Activated CD4-positive, CD25-positive, alpha-beta regulatory T cell treated with anti-CD3 and anti-CD28 coated beads, Interleukin-2, amount 50 U/mL, for 72 hours (primary cell): ENCODE data around the gene NELFB.
"Not testable (repeated sequence)": the region's sequence is repeated elsewhere in the genome, so short reads cannot be mapped to it uniquely, and the experiment has no call there.

Experiments
- DNase-seq: peaks from one replicate; pipeline ENCODE4 v3.0.0; 2021

The NELFB gene

DNA sequence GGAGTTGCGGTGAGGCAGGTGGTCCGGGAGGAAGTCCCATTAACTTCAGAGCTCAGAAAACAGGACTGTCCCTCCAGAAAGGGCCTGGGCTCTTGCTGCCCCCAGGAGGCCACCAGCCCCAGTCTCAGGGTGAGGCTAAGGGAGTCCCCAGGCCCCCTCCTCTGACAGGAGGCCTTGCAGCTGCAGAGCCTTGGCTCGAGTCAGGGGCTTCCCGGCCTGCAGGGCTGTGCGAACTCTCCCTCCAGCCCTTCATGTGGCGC lies 7.3 kb upstream of the NELFB start:
- DNase-seq, result no peak

DNA sequence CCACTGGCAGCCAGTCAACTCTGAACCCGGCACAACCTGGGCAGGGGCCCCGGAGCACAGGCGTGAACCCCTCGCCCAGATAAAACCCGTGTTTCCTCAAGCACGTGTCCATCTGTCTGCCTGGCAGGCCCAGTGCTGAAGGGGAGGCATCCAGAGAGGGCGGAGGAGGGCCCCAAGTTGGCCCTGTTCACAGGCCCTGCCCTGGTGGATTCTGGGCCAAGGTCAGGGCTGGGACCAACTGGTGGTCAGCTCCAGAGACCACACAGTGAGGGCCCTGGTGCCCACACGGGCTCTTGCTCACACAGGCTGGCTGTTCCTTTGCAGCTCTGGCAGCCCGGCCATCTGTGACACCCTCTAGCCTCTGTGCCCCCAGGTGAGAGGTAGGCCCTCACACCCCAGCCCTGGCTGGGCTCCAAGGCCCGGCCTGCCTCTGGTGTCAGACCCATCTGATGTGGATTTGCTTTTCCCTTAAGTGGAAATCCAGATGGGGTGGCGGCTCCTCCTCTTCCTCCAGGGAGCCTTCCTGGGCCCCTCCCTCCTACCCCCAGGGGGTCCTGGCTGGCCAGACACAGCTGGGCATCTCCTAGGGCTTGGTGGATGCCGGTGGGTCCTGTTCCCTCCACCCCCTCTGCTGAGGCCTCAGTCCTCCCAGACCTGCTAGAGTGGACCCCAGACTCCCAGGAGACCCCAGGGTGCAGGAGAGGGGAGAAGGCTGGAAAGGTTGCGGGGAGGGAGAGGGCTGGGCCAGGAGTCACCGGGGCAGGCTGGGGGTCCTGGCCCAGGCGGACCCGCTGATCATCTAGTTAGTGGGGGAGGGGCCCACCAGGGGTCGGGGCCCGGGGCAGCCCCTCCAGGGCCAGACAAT lies 4.6 kb upstream of the NELFB start:
- no peak for DNase-seq

DNA sequence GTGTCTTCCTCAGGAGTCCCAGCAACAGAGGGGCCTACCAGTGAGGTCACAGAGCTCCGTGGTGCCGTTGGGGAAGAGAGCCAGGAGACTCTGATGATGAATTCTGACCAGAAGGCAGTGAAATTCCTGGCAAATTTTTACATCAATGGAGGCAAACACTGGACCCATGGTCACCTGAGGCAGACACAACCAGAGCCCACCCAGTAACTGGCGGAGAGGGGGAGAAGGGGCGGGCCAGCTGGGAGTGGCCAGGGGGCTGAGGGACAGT lies 4.0 kb upstream of the NELFB start, which contains the start of gene STPG3:
Gene STPG3 (plus strand): TSS at position 93 of the 268 bp plus-strand sequence. CDS start 1 bp downstream, at position 94.
- no peak for DNase-seq

DNA sequence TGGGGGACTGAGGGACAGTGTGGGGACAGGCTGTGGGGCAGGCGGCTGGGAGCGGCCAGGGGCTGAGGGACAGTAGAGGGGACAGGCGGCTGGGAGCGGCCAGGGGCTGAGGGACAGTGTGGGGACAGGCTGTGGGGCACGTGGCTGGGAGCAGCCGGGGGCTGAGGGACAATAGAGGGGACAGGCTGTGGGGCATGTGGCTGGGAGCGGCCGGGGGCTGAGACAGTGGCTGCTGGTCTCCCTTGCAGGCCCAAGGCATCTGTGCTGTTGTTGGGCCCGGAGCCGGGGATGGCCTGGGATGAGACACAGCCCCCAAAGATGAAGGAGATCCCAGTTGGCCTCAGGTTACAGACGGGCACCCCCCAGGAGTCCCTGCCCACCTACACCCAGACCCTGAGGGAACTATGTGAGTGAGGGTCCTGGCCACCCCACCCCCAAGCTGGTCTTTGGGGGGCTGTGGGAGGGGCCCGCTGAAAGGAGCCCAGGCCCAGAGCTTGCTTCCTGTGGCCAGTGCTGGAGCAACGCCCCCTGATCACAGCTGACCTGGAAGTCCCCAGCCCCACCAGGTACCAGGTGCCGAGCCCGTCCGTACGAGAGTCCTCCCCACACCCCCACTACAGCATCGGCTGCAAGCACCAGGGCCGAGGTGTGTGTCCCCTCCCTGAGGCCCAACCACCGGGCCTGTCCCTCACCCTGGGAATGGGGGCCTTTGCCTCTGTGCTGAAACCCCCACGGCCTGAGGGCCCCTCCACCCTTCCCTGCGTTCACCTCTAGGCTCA lies 3.4 kb upstream of the NELFB start:
- DNase-seq, result no peak

DNA sequence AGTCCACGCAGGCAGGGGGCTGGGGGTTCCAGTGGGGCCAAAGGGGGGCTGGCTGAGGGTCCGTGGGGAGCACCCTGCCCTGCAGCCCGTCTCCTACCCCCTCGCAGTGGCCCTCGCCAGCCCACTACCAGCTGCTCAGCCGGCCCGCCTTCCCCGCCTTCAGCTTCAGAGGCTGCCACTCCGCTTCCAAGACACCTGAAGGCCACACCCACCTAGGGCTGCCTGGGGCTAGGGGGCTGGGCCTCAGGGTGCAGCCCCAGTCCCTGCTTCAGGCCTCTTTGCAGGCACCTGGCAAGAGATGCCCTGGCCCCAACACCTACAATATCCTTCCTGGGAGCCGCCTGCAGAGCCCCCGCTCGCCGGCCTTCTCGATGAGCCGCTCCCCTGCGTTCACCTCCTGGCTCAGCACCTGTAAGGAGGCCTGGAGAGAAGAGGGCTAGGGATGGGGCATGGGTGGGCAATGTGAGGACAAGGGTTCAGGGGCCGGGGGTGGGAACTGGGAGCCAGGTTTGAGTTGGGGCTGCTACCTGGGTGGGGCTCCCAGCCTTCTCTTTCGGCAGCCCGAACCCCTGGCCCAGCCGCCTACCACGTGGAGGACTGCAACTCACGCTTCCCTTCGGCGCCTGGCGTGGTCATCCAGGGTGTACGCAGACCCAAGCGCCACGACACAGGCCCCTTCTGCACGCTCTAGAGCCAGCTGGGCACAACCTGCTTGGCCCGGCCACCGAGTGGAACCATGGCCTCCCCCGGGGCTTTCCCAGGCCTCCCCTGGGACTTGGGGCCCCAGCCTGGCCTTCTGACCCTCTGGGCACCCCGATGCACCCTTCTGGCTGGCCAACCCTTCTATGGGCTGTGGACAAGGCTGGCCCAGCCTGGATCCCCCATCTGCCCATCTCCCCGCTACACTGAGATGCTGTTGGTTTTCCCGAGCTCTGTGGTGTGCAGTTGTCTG lies 2.3 kb upstream of the NELFB start:
- no peak for DNase-seq

DNA sequence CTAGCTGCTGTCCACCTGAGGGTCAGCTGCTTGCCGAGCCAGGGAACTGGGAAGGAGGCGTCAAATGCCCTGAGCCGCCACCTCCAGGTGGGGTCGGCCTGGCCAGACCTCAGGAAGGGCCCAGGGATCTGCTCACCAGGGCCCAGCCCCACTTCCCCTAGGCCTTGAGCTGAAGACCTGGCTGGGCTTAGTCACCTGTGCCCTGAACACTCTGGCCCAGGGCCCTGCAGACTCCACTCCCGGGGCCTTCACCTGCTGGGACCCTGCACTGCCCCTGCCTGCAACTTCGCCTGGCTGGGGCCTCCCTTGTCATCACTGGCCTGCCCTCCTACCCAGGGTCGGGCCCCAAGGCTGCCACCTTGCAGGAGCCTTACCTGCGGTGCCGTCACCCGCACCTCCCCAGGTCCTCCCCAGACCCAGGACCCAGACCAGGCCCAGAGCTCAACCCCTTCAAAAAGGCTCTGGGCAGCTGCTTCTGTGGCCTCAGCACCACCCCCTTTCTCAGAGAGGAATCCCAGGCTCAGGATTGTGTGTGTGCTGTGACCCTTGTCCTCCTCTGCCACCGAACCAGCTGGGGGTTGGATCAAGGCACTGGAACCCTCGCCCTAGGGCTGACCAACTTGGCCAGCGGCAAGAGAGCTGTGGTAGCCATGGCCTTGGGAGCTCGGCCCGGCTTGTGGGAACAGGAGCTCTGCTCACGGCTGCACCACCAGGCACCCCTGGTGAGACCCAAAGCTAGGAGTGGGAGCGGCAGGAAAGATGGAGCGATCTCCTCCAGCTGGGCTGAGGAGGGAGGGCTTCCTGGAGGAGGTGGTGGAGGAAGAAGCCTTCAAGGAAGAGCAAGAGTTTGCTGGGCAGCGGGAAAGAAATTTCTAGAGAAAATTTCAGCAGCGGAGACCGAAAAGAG lies 1.2 kb upstream of the NELFB start:
- DNase-seq, result no peak

DNA sequence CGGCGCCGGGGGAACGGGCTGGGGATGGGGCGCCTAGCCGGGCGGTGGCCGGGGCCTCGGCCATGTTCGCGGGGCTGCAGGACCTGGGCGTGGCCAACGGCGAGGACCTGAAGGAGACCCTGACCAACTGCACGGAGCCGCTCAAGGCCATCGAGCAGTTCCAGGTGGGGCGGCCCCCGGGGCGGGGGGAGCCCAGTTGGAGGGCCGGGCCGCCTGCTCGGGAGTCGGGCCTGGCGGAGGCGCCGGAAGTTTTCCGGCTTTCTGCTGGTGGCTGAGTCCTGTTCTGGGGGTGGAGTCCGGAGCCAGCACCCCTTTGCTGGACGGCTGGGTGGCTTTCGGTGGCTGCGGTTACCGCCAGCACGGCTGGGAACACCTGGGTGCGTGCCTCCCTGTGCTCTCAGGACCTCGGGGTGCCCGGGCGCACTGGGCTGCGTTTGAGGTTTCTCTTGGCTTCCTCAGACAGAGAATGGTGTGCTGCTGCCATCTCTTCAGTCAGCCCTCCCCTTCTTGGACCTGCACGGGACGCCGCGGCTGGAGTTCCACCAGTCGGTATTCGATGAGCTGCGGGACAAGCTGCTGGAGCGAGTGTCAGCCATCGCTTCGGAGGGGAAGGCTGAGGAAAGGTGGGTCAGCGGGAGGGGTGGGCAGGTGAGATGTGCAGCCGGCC lies 454 bp downstream of the NELFB start:
- no peak for DNase-seq

DNA sequence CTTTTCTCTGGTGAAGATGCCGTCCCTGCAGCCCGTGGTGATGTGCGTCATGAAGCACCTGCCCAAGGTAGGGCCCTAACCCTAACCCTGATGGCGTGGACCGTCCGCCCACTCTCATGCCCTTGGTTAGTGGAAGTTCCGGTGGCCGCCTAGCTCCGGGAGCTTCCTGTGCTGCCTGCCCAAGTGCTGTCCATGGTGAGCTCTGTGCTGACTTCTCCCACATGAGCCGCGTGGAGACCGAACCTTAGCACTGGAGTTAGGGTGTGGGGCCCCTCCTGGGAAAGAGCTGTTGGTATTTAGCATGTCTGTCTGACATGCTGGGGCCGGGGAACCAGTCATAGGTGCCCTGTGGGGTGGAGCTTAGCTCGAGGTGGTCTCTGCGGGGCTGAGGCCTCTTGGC lies 1.2 kb downstream of the NELFB start:
- no peak for DNase-seq

DNA sequence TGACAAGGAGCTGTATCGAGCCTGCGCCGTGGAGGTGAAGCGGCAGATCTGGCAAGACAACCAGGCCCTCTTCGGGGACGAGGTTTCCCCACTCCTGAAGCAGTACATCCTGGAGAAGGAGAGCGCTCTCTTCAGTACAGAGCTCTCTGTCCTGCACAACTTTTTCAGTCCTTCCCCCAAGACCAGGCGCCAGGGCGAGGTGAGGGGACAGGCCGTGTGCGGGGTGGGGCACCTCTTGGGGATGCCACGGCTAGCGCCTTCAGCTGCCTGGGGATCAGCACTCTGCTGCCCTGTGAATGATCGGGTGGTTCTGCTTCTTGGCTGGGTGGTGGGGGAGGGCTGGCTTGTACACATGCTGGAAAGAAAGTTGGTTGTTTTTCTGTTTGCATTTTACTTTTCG lies 1.7 kb downstream of the NELFB start:
- DNase-seq, result no peak

DNA sequence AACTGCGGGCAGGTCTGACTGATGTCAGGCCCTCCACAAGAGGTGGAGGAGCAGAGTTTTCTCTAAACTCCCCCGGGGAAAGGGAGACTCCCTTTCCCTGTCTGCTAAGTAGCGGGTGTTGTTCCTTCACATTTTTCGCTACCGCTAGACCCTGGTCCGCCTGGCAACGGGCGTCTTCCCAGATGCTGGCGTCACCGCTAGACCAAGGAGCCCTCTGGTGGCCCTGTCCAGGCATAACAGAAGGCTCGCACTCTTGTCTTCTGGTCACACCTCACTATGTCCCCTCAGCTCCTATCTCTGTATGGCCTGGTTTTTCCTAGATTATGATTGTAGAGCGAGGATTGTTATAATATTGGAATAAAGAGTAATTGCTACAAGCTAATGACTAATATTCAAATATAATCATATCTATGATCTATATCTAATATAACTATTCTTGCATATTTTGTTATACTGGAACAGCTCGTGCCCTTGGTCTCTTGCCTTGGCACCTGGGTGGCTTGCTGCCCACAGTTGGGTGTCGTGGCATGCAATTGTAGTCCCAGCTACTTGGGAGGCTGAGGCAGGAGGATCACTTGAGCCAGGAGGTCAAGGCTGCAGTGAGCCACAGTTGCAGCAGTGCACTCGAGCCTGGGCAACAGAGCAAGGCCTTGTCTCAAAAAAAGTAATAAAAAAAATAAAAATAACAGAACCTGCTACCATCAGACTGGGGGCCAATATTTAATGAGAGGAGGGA lies 7.2 kb downstream of the NELFB start:
- DNase-seq, result not testable (repeated sequence)

DNA sequence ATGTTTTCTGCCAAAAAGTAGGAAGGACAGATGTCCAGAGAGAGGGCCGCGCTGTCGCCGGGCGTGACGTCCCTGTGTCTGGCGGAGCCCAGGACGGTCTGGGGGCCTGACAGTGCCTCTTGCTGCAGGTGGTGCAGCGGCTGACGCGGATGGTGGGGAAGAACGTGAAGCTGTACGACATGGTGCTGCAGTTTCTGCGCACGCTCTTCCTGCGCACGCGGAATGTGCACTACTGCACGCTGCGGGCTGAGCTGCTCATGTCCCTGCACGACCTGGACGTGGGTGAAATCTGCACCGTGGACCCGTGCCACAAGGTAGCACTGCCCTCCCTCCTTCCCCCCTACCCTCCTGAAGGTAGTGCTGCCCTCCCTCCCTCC lies 7.8 kb downstream of the NELFB start:
- no peak for DNase-seq

DNA sequence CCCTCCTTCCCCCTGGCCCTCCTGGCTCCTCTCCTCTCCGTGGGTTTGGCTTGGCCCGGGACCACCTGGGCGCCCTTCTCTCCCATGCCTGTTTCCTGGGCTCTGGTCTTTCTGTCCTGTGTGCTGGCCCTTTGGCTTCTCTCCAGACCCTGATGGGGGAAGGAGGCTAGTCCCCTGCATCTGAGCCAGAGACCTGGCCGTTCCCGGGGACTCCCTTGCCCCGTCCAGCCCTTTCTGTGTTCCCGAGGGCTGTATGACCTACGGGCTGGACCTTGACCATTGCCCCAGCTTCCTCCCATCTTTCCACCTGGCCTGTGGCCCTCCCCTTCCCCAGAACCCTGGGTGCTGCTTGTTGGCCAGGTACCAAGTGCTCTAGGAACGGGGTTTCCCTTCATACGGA lies 8.4 kb downstream of the NELFB start:
- DNase-seq, result no peak

DNA sequence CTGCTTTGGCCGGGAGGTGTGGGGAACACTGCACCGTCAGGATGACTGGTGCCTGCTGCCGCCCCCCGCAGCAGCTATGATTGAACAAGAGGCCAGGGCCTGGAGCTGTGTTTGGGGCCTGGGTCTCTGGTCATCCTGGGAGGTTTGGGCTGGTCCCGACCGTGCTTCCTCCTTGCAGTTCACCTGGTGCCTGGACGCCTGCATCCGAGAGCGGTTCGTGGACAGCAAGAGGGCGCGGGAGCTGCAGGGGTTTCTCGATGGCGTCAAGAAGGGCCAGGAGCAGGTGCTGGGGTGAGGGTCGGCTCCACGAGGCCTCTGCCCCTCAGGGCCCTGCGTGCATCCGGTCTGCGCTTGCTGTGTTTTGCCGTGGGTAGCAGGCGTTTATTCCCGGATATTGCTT lies 8.9 kb downstream of the NELFB start:
- no peak for DNase-seq

DNA sequence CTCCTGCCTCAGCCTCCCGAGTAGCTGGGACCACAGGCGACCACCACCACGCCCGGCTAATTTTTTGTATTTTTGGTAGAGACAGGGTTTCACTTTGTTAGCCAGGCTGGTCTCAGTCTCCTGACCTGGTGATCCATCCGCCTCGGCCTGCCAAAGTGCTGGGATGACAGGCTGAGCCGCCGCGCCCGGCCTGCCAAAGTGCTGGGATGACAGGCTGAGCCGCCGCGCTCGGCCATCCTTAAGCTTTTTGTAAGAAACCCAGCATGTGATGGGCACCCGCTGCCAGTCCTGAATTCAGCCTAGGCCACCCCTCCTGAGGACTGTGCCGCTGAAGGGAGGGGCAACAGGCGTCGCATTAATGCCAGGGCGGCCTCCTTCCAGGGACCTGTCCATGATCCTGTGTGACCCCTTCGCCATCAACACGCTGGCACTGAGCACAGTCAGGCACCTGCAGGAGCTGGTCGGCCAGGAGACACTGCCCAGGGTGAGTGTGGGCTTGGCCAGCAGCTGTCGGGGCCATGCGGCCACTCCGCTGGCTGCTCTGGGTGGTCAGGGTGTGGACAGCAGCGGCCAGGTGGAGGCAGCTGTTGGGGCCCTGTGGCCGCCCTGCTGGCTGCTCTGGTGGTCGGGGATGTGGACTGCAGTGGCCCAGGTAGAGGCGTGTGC lies 10.5 kb downstream of the NELFB start:
- no peak for DNase-seq

DNA sequence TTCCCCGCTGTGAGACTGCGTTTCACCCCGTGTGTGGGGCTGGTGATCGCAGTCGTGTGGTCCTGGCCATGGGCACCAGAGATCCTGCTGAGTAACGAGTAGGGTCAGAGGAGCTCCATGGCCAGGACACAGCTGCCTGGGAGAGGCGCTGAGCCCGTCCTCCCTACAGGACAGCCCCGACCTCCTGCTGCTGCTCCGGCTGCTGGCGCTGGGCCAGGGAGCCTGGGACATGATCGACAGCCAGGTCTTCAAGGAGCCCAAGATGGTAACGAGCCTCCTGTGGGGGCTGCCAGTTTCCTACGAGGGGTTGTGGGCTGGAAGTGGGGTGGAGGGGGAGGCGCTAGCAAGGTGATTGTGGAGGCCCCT lies 11.0 kb downstream of the NELFB start:
- DNase-seq, result no peak

DNA sequence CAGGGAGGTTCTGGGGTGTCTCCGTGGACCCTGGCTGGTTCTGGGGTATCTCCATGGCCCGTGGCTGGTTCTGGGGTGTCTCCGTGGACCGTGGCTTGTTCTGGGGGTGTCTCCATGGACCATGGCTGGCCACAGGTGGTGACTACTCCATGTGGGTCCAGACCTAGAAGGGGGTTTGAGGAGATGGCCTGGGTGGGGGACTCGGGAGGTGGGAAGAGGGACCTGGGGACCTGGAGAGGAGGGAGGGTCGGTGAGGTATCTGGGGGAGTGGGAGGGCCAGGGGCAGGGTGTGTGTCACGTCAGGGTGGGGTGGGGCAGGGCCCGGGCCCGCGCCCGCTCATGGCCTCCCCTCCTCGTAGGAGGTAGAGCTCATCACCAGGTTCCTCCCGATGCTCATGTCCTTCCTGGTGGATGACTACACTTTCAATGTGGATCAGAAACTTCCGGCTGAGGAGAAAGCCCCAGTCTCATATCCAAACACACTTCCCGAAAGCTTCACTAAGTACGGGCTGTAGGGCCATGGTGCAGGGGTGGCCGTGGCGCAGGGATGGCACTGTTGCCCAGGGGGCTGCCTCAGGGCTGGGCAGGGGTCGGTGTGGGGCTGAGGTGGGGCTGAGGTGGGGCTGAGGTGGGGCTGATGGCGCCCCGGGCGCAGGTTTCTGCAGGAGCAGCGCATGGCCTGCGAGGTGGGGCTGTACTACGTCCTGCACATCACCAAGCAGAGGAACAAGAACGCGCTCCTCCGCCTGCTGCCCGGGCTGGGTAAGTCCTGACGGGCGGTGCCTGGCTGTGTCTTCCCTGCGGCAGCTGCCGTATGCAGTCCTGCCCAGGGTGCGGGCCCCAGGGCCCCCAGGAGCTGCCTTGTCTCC lies 11.7 kb downstream of the NELFB start:
- no peak for DNase-seq

DNA sequence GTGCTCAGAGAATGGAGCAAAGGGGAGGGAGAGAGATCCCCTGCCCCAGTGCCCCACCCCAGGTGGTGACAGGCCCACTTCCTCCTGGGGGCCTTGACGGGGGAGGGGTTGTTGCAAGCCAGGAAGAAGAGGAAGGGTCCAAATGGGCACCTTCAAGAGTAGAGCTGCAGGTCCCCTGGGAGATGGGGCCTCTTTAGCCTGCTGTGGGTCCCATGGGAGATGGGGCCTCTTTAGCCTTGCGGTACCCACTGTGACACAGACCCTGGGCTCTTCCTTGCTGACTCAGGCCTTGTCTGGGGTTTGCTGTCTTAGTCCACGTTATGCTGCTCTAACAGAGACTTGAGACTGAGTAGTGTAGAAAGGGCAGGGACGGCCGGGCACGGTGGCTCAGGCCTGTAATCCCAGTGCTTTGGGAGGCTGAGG lies 12.8 kb downstream of the NELFB start:
- no peak for DNase-seq

DNA sequence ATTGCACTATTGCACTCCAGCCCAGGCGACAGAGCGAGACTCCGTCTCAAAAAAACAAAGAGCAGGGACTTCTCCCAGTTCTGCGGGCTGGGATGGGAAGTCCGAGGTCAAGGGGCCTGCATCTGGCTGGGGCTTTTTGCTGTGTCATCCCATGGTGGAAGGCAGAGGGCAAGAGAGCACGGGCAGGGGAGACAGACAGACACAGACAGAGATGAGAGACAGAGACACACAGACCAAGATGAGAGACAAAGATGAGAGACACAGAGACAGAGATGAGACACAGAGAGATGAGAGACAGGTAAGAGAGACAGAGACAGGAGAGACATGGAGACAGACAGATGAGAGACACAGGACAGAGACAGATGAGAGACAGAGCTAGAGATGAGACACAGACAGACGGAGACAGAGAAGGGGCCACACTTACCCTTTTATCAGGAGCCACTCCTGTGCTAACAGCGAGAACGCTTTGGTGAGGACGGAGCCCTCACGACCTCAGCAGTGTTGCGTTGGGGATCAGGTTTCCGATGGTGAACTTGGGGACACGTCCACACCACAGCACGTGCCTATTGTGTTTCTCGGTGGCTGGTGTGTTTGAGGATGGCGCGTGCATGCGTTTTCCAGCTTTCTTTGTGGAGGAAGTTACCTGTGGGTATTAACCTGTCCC lies 13.5 kb downstream of the NELFB start:
- DNase-seq, result no peak

DNA sequence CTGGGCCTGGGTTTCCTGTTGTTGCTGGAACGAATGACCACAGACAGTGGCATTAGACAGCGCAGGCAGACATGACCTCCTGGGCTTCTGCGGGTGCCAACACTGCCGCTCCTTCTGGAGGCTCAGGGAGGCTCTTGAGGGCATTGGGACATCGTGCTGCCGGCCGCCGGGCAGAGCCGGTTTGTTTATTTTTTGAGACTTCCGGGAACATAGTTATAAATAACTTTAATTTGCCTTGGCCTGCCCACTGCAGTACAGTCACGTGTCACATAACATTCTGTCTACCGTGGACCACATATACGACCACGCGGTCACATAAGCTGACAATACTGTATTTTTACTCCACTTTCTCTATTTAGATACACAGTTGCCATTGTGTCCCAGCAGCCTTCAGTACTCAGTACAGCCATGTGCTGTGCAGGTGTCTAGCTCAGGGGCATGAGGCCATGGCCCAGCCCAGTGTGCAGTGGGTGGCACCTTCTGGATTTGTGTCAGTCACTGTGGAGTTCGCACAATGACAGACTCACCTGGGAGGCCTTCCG lies 14.2 kb downstream of the NELFB start:
- no peak for DNase-seq
